ENCODE measurements around the gene HSF2. TPM values are rescaled to one million over a fixed set of nuclear protein-coding genes. Genes with fewer than 3 reads are reported as not detected.

Gene HSF2
- total RNA-seq, 1 experiment from 2014 or later, result 10.6 TPM

DNA sequence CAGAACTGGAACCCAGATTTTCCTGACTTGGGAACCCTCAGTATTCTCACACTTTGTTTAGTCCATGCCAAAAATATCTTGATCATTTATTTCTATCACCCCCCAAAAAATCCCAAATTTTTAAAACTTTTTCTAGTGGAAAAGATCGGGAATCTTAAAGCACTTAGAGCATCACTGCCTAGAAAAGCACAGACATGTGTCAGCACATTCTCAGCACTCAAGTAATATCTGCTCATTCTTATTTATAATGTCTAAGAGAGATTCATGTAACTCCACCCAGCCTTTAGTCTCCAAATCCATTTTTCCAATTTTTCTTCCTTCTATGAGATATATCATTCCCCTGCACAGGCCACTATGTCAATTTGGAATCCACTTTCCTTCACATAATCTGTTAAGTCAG is 29.9 kb upstream of the HSF2 start:
- H3K27me3 Mint-ChIP-seq (ENCODE audit: low read depth), result peaks cover 2% of the 10 kb centered on the region
- no peak for ATAC-seq

DNA sequence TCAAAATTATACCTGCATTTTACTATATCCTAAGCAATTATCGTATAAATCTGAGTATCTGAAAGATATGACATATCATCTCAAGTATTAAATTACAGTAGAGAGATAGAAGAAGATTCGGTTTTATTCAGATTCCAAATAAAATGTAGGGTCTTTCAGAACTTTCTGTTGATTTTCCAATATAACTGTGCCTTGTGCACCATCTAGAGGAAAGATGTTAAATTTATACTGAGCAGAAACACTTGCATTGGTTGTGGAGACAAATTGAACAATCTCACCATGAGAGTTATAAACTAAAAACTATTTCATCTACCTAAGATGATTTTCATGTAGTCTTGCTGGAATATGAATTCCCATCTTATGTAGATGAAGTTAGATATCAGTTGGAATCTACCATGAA is 26.8 kb upstream of the HSF2 start:
- Mint-ChIP-seq H3K4me3 (no peak overlapping the region), H3K27me3 (ENCODE audit: low read depth) (peaks cover 17% of the 10 kb centered on the region), H3K27ac (no peak overlapping the region), H3K4me1 (no peaks in the 10 kb centered on the region), H3K9me3 (no peaks in the 10 kb centered on the region), H3K36me3 (no peaks in the 10 kb centered on the region)
- CTCF ChIA-PET, result no interaction called here
- ATAC-seq (no peak), DNase-seq (ENCODE audit: low spot score) (no peak)
- POLR2A ChIA-PET, result no interaction called here
- TF ChIP-seq ATF2 (CRISPR knock-in tag; IDR thresholded peaks at IDR 0.05; ENCODE audit: borderline replicate concordance, low read depth) (no peak), E2F1 (CRISPR knock-in tag; IDR thresholded peaks at IDR 0.05) (no peak), NFE2L1 (CRISPR knock-in tag; IDR thresholded peaks at IDR 0.05) (no peak), E2F5 (CRISPR knock-in tag; IDR thresholded peaks at IDR 0.05) (no peak), KAT7 (CRISPR knock-in tag; IDR thresholded peaks at IDR 0.05; ENCODE audit: borderline replicate concordance) (no peak), NFATC4 (CRISPR knock-in tag; IDR thresholded peaks at IDR 0.05) (no peak), NR2C2 (CRISPR knock-in tag; IDR thresholded peaks at IDR 0.05) (no peak), ETV6 (CRISPR knock-in tag; IDR thresholded peaks at IDR 0.05) (no peak), SOX15 (CRISPR knock-in tag; IDR thresholded peaks at IDR 0.05) (no peak)

More for the DNA sequence above, 29.9 kb upstream of the HSF2 start:
- TF ChIP-seq NR3C1 (CRISPR knock-in tag; conservative IDR thresholded peaks at IDR 0.05; ENCODE audit: low read depth) (no peak), NR1H2 (CRISPR knock-in tag; IDR thresholded peaks at IDR 0.05) (no peak), FOXJ3 (CRISPR knock-in tag; IDR thresholded peaks at IDR 0.05; ENCODE audit: borderline replicate concordance) (no peak), IRF2 (CRISPR knock-in tag; IDR thresholded peaks at IDR 0.05; ENCODE audit: borderline replicate concordance, low read depth) (no peak), HMGA2 (CRISPR knock-in tag; IDR thresholded peaks at IDR 0.05) (no peak), ZNF317 (CRISPR knock-in tag; IDR thresholded peaks at IDR 0.05; ENCODE audit: borderline replicate concordance, low read depth) (no peak), PREB (CRISPR knock-in tag; IDR thresholded peaks at IDR 0.05; ENCODE audit: borderline replicate concordance) (no peak), ATF3 (CRISPR knock-in tag; conservative IDR thresholded peaks at IDR 0.05) (no peak), JUN (CRISPR knock-in tag; IDR thresholded peaks at IDR 0.05) (no peak), EMX1 (CRISPR knock-in tag; IDR thresholded peaks at IDR 0.05) (no peak), SOX15 (CRISPR knock-in tag; IDR thresholded peaks at IDR 0.05) (no peak), TCF7 (CRISPR knock-in tag; IDR thresholded peaks at IDR 0.05; ENCODE audit: low read depth) (no peak), ETV6 (CRISPR knock-in tag; IDR thresholded peaks at IDR 0.05) (no peak)
- TF ChIP-seq, protein P1, sequence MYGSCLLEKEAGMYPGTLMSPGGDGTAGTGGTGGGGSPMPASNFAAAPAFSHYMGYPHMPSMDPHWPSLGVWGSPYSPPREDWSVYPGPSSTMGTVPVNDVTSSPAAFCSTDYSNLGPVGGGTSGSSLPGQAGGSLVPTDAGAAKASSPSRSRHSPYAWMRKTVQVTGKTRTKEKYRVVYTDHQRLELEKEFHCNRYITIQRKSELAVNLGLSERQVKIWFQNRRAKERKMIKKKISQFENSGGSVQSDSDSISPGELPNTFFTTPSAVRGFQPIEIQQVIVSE (CRISPR knock-in tag; IDR thresholded peaks at IDR 0.05; ENCODE audit: borderline replicate concordance), result no peak
- H3K36me3 Mint-ChIP-seq, result no peaks in the 10 kb centered on the region
- H3K4me1 Mint-ChIP-seq, result no peaks in the 10 kb centered on the region
- H3K27ac Mint-ChIP-seq, result no peak overlapping the region
- no peak overlapping the region for H3K4me3 Mint-ChIP-seq
- DNase-seq (ENCODE audit: low spot score), result no peak
- H3K9me3 Mint-ChIP-seq, result 0 out of 2 replicates have a peak, but pooled peaks cover 7% of the 10 kb centered on the region
- CTCF ChIA-PET, result no interaction called here
- POLR2A ChIA-PET, result no interaction called here
